Glomerular endothelial cell (primary cell): ENCODE results near the gene OIP5. TPM values are rescaled to one million over a fixed set of nuclear protein-coding genes. Genes with fewer than 3 reads are reported as not detected.
"Not testable (repeated sequence)": the region's sequence is repeated elsewhere in the genome, so short reads cannot be mapped to it uniquely, and the experiment has no call there.

Experiments used
- DNase-seq: peaks from one replicate; pipeline ENCODE4 v3.0.0-alpha.2; 2011; ENCODE audit warnings: low read depth, low spot score; ENCODE audit errors: extremely low read depth
- total RNA-seq: library from RNA; depleted of rRNA; stranded (reverse); fragments of >200 nt; gene quantifications from 2 replicates; pipeline ENCODE4 v1.2.3, GENCODE V29; 2015

The OIP5 gene
- total RNA-seq, 1 donor from 2014 or later: 2.9 TPM

- DNase-seq: not testable (repeated sequence)
Observed at GRCh38 chr15:41260924-41261323, 71.5 kb downstream of the OIP5 start.

- DNase-seq: no peak
Observed at GRCh38 chr15:41259546-41260189, 72.7 kb downstream of the OIP5 start.

Other genes with a start within 250 kb of the OIP5 start
- gene INO80, start 216.3 kb downstream of the OIP5 start, total RNA-seq: 22.6 and 25.4 TPM in 2 replicates
- gene EXD1, start 101.8 kb downstream of the OIP5 start, total RNA-seq: 0.53 TPM in 1 of 2 replicates, not detected in the other
- gene CHP1, start 101.3 kb downstream of the OIP5 start, total RNA-seq: 96.6 and 167 TPM in 2 replicates
- gene NUSAP1, start 290 bp upstream of the OIP5 start, total RNA-seq: 12.8 and 28.5 TPM in 2 replicates
- gene NDUFAF1, start 69.9 kb upstream of the OIP5 start, total RNA-seq: 12.8 and 23.7 TPM in 2 replicates
- gene RTF1, start 84.5 kb upstream of the OIP5 start, total RNA-seq: 27.4 and 34.7 TPM in 2 replicates
- 2.1 and 5.0 TPM in 2 replicates for gene ITPKA, start 161.3 kb upstream of the OIP5 start, total RNA-seq
- 0.24 and 0.70 TPM in 2 replicates for gene LTK, start 181.2 kb upstream of the OIP5 start, total RNA-seq
- 27.6 and 33.5 TPM in 2 replicates for gene RPAP1, start 211.7 kb upstream of the OIP5 start, total RNA-seq
- gene TYRO3, start 226.6 kb upstream of the OIP5 start, total RNA-seq: 9.5 and 19.3 TPM in 2 replicates